Pancreas (tissue), 10 donors: ENCODE measurements around the gene CYSTM1. TPM values are rescaled to one million over a fixed set of nuclear protein-coding genes. Genes with fewer than 3 reads are reported as not detected.
A peak's percentile ranks its signal among the peaks of the same experiment; 100 is the strongest.

ENCODE experiments used
- ATAC-seq, 4 donors: fragments of 200-7000 bp; cut with Tn5 transposase; one replicate each; pipeline versions ENCODE4 v1.8.0 to v1.9.1; 2020; ENCODE audit warnings: mild to moderate bottlenecking in 4 of 4, moderate library complexity in 4 of 4
- DNase-seq, 6 donors: peaks; one replicate each; pipeline ENCODE4 v3.0.0-alpha.2; 2020
- FAIRE-seq: peaks from 2 replicates; lab custom pipeline; 2012; peaks lifted over from hg19 to GRCh38; lab: Jason Lieb, UNC
- H3K27ac ChIP-seq, 4 donors: fragments of 200-600 bp; sonication (generic); 1 replicate in 3 of 4; 2 replicates in 1 of 4; pipeline versions ENCODE4 v1.5.0 to v1.8.0; 2020
- H3K27me3 ChIP-seq, 4 donors: fragments of 200-600 bp; one replicate each; pipeline ENCODE4 v1.8.0; 2021
- H3K36me3 ChIP-seq, 3 donors: fragments of 200-600 bp; sonication (generic) in 1 of 3; one replicate each; pipeline versions ENCODE4 v1.5.0 to v1.8.0; 2020 to 2021
- H3K4me1 ChIP-seq, 3 donors: fragments of 200-600 bp; one replicate each; pipeline ENCODE4 v1.8.0; 2021
- H3K4me3 ChIP-seq, 4 donors: fragments of 200-600 bp; sonication (generic) in 2 of 4; one replicate each; pipeline versions ENCODE4 v1.5.0 to v1.8.0; 2020 to 2021
- H3K9me3 ChIP-seq, 4 donors: fragments of 200-600 bp; one replicate each; pipeline ENCODE4 v1.8.0; 2021
- WGBS, 2 donors: extraction: QIAGEN DNeasy Blood & Tissue Kit; methylation state at CpG; one replicate each; pipeline ENCODE4 v1.1.7; 2013; 5-methylcytosine and 5-hydroxymethylcytosine counted together
- intact Hi-C, 3 donors: fragments of 100-400 bp; cut with DNase I; formaldehyde crosslinking; loops; one replicate each; pipeline versions ENCODE4 v1.11.1 to v1.14.2; 2022
- polyA plus RNA-seq, 2 donors: library from polyadenylated mRNA; stranded (reverse); fragments of 200-250 nt; gene quantifications; one replicate each; pipeline ENCODE4 v1.2.3, GENCODE V29; 2013
- total RNA-seq, 6 donors: library from RNA; stranded (reverse); fragmentation: NEBNext Ultra II Directional in 4 of 6; extraction: Animal tissue kit (Norgen Biotek cat#: 25700) in 4 of 6; gene quantifications; one replicate each; pipeline versions ENCODE4 v1.2.1 to v1.2.4, GENCODE V29; 2021 to 2023
- TF ChIP-seq, protein P1 (sequence below), 4 donors: fragments of 200-600 bp; sonication (generic) in 3 of 4; IDR thresholded peaks; one replicate each; pipeline versions ENCODE4 v1.5.0 to v1.8.0; 2021; ENCODE audit warnings: antibody characterized with exemption in 4 of 4
- donor health status: healthy with polysubstance abuse.
- donor health status: DM: no; HTN: no; CAD: no; lungs with moderate emphysema.
- donor health status: DM: no; HTN: no; CAD: no.
- donor health status: control.
- donor health status: control.
- donor health status: Bipolar disorder and iron deficiency.
- donor health status: DM: yes; HTN: yes; CAD: no.
- donor health status: DM: no; HTN: no; CAD: no.
- donor health status: DM: no; HTN: no; CAD: no.
- donor health status: DM: yes; HTN: yes; CAD: no.

Gene CYSTM1
- total and polyA plus RNA-seq, 8 donors, result 30.2 to 185 (median 52.8) TPM

DNA sequence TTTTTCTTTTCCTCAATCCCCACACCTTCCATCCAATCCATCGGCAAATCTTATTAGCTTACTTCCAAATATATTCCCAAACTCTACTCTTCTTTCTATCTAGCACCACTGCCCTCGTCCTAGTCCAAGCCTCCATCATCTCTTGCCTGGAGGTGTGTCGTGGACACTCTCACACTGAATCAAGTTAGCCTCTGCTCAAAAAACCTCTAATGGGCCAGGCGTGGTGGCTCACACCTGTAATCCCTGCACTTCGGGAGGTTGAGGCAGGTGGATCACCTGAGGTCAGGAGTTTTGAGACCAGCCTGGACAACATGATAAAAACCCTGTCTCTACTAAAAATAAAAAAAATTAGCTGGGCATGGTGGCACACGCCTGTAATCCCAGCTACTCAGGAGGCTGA lies 81.7 kb downstream of the CYSTM1 start:
- intact Hi-C loops, result no loop called here
- no peak overlapping the region for H3K4me3 ChIP-seq
- WGBS, 2 donors, result 94 to 95% methylated on average over 6 of the region's 6 CpGs
- ATAC-seq (no peak), FAIRE-seq (no peak), DNase-seq (no peak)
- no peaks in the 10 kb centered on the region for H3K36me3 ChIP-seq
- H3K27ac ChIP-seq, result no peak overlapping the region
- peaks cover 1 to 11% (median 7%) of the 10 kb centered on the region in 3 donors for H3K4me1 ChIP-seq
- no peaks in the 10 kb centered on the region for H3K9me3 ChIP-seq
- TF ChIP-seq, protein P1, sequence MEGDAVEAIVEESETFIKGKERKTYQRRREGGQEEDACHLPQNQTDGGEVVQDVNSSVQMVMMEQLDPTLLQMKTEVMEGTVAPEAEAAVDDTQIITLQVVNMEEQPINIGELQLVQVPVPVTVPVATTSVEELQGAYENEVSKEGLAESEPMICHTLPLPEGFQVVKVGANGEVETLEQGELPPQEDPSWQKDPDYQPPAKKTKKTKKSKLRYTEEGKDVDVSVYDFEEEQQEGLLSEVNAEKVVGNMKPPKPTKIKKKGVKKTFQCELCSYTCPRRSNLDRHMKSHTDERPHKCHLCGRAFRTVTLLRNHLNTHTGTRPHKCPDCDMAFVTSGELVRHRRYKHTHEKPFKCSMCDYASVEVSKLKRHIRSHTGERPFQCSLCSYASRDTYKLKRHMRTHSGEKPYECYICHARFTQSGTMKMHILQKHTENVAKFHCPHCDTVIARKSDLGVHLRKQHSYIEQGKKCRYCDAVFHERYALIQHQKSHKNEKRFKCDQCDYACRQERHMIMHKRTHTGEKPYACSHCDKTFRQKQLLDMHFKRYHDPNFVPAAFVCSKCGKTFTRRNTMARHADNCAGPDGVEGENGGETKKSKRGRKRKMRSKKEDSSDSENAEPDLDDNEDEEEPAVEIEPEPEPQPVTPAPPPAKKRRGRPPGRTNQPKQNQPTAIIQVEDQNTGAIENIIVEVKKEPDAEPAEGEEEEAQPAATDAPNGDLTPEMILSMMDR (IDR thresholded peaks at IDR 0.05), result no peak
- H3K27me3 ChIP-seq, result no peaks in the 10 kb centered on the region

DNA sequence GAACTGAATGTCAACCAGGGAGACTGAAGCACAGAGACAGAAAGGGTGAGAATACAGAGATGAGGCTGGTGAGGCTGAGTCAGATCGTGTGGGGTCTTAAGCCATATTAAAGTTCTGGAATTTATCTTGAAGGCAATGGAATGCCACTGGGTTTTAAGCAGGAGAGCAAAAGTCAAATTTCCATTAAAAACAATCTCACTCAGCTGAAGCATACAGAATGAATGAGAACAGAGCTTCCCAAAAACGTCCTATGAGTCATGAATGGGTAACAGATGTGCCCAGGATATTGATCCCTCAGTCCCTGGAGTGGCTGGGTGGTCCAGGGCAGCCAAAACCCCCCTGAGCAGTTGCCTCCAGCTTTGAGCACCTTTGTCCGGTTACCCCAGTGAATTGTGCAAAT lies 83.0 kb downstream of the CYSTM1 start:
- TF ChIP-seq, protein P1 (IDR thresholded peaks at IDR 0.05), result no peak
- no peak for ATAC-seq
- Histone ChIP-seq H3K36me3 (no peaks in the 10 kb centered on the region), H3K4me1 (peaks cover 9 to 21% (median 12%) of the 10 kb centered on the region in 3 donors), H3K9me3 (no peaks in the 10 kb centered on the region), H3K27me3 (no peaks in the 10 kb centered on the region), H3K4me3 (no peak overlapping the region), H3K27ac (no peak overlapping the region)
- no peak for FAIRE-seq
- intact Hi-C loops, result no loop called here
- 74 to 88% methylated on average over 3 of the region's 3 CpGs for WGBS, 2 donors
- DNase-seq, result no peak

- TF ChIP-seq, protein P1 (IDR thresholded peaks at IDR 0.05), result no peak
- no peaks in the 10 kb centered on the region for H3K9me3 ChIP-seq
- DNase-seq, result no peak
- peaks cover 9 to 19% (median 12%) of the 10 kb centered on the region in 3 donors for H3K4me1 ChIP-seq
- no peaks in the 10 kb centered on the region for H3K36me3 ChIP-seq
- intact Hi-C loops, result no loop called here
- no peak overlapping the region for H3K27ac ChIP-seq
- no peak for FAIRE-seq
- H3K4me3 ChIP-seq, result no peak overlapping the region
- 94 to 97% methylated on average over 4 of the region's 4 CpGs for WGBS, 2 donors
- ATAC-seq, result no peak
- H3K27me3 ChIP-seq, result no peaks in the 10 kb centered on the region
Observed at GRCh38 chr5:140258873-140259272, 83.9 kb downstream of the CYSTM1 start.

- 92 to 100% methylated on average over 2 of the region's 2 CpGs for WGBS, 2 donors
- FAIRE-seq (no peak), ATAC-seq (no peak), DNase-seq (no peak)
- Histone ChIP-seq H3K27ac (no peak overlapping the region), H3K9me3 (no peaks in the 10 kb centered on the region), H3K4me3 (no peak overlapping the region), H3K27me3 (no peaks in the 10 kb centered on the region), H3K36me3 (no peaks in the 10 kb centered on the region), H3K4me1 (peaks cover 9 to 16% (median 12%) of the 10 kb centered on the region in 3 donors)
- intact Hi-C loops, result no loop called here
- TF ChIP-seq, protein P1 (IDR thresholded peaks at IDR 0.05), result no peak
Observed at GRCh38 chr5:140259500-140259899, 84.5 kb downstream of the CYSTM1 start.

- no peak for ATAC-seq
- Histone ChIP-seq H3K36me3 (no peaks in the 10 kb centered on the region), H3K27ac (peak overlapping the region in 1 of 4 donors; percentile 56), H3K4me3 (no peak overlapping the region), H3K27me3 (no peaks in the 10 kb centered on the region), H3K4me1 (peaks cover 9 to 16% (median 12%) of the 10 kb centered on the region in 3 donors), H3K9me3 (no peaks in the 10 kb centered on the region)
- WGBS, 2 donors, result 95 to 98% methylated on average over 2 of the region's 2 CpGs
- DNase-seq, result no peak
- intact Hi-C loops, result no loop called here
- FAIRE-seq, result no peak
- TF ChIP-seq, protein P1 (IDR thresholded peaks at IDR 0.05), result no peak
Observed at GRCh38 chr5:140260089-140260656, 85.2 kb downstream of the CYSTM1 start.
